Metanephros (tissue), 1 donor: ENCODE data around the gene CATSPER1. TPM values are rescaled to one million over a fixed set of nuclear protein-coding genes. Genes with fewer than 3 reads are reported as not detected.

Experiments used
- total RNA-seq: library from RNA; depleted of rRNA; stranded (reverse); fragments of >200 nt; gene quantifications from one replicate; pipeline ENCODE4 v1.2.3, GENCODE V29; 2014

Gene CATSPER1
- not detected for total RNA-seq

GRCh38 chr11:66026017-66026529, at the start of gene CATSPER1:
Gene CATSPER1 (minus strand): TSS chr11:66026479. CDS start chr11:66026379, 100 bp downstream.

DNA sequence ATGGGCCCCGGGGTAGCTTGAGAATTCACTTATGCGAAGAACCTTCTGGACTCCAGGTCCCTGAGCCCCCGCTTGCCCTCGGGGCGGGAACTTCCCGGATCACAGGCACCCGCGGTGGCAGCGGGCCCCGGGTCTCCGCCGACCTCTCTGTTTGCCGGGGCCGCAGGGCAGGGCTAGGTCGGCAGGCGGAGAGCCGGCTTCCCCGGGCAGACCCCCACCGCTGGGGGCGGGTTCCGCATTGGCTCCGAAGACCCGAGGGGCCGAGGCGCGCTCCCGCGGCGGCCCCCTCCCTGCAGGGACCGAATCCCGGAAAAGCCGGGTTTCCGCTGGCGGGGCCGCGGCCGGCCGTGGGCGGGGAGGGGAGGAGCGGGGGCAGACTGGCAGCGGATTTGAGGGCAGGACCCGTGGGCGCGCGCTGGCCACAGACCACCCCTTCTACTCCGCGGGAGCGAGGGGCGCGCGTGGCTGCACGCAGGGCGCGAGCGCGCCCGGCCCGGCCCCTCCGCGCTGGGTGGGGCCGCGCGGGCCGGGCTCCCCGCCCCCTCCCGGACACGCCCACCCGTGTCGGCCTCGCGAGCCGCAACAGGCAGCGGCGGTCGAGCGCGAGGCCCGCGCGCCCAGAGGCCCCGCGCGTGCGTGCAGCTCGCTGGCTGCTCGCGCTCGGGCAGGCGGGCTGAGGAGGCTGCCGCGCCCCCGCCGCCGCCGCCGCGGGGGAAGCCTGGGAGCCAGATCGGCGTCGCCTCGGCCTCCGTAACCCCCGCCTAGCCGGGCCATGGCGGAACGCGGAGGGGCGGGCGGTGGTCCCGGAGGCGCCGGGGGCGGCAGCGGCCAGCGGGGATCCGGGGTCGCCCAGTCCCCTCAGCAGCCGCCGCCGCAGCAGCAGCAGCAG, 43.7 kb upstream of the CATSPER1 start, which contains the start of gene PACS1:
Gene PACS1 (plus strand): TSS at position 558 of the 889 bp plus-strand sequence. CDS start 215 bp downstream, at position 773.

DNA sequence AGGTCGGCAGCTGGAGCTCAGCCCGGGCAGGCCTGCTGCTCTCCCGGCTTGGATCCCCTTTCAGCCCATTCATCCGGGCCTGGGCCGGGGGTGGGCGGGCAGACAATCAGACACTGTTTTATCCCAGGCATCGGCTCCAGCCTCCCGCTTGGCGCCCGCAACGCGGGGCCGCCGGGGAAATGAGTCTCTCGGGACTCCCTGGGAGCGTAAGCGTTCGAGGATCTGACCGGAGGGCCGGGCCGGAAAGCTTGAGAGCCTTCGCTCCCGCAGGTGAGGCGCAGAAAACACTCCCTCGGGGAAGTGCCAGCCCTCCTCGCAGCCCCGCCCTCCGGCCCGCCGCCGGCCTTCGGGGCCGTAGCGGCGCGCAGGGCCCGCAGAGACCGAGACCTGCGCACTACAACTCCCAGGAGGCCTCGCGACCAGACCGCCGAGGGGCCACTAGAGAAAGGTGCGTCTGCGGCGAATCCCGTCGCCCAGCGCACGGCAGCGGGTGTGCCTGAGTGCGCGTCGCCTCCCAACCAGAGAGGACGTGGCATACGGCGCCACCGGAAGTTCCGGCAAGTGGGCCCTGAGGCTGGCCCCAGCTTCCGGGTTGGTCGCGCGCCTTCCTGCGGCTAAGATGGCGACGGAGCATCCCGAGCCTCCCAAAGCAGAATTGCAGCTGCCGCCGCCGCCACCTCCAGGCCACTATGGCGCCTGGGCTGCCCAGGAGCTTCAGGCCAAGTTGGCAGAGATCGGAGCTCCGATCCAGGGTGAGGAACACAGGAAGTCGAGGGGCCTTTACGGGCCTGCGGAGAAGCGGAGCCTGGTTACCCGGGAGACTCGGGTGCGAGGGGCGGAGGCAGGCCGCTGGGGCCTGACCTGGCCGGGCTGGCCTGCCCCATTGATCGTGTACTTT, 25.7 kb upstream of the CATSPER1 start, which contains the start of gene SF3B2:
Gene SF3B2 (plus strand): TSS at position 599 of the 898 bp plus-strand sequence. CDS start 21 bp downstream, at position 620.

DNA sequence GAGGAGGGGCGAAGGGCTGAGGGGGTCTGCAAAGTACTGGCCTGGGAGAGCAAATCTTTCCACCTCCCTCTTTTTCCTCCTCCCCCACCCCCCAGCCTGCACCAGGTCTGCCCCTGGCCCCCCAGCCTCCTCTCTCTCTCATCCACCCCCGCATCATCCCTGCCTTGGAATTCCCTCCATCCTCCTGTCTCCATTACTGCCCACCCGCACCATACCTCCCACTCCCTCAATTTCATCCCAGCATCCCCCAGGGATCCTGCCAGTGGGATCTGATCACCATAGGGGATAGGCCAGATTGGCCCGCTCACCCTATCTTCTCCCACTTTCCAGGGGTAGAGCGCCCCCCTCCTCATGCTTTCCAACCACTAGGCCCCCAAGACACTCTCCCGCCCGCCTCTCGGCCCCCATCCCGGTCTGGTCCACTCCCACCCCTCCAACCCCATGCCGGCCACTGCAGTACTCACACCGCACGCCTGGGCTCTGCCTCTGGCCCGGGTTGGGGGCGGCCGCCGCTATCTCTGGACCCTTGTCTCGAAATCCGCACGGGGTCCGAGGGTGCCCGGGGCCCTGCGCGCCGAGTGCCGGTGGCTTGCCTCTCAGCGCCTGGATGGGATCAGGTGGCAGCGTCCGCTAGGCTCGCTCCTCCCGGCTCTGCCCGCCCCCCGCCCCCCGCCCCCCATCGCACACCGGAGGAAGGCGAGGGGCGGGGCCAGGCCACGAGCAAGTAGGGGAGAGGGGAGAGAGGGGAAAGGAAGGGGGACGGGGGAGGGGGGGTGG, 22.5 kb upstream of the CATSPER1 start, which contains the start of gene GAL3ST3:
Gene GAL3ST3 (minus strand): TSS at position 615 of the 777 bp plus-strand sequence. CDS start 3,746 bp downstream, outside the sequence.

DNA sequence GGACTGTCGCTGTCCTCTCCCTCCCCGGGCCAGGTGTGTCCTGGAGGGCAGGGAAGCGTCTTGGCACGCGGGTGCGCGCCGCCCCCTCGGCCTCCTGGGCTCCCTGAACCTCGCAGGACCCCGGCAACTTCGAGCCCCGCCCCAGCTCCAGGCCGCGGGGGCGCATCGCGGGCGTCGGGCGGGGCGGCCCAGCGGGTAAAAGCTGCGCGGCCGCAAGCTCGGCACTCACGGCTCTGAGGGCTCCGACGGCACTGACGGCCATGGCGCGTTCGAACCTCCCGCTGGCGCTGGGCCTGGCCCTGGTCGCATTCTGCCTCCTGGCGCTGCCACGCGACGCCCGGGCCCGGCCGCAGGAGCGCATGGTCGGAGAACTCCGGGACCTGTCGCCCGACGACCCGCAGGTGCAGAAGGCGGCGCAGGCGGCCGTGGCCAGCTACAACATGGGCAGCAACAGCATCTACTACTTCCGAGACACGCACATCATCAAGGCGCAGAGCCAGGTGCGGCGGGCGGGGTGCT, 14.4 kb downstream of the CATSPER1 start, which contains the start of gene CST6:
Gene CST6 (plus strand): TSS at position 224 of the 519 bp plus-strand sequence. CDS start 37 bp downstream, at position 261.

DNA sequence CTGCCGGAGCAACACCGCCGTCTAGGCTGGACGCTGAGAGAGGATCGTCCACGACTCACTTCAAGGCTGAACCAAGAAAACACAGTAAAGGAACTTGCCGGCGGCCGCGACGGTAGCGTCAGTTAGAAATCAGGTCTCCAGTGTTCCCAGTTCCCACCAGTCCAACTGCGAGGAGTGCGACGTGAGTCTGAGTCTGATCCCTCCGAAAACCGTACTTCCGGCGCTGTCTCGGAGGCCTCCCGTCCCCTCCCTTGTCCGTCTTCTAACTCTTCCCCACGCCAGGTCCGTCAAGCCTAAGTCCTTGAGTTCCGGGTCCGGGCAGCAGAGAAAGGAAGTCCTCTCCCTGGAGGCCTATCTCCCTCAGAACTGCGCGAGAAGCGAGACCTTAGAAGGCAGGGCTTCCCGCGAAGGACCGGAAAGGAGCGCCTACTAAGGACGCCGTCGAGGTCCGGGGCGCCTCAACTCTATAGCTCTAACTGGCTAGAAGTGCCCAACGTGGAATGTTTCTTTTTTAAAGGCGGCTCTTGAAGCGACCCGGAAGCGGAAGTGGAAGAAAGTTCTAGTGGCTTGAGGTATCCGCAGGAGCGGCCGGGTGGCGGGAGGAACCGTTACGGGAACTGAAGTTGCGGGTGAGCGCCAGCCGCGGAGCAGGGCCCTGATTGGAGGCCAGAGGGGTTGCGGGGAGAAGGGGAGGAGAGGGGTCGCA, 24.2 kb downstream of the CATSPER1 start, which contains the start of the genes BANF1 and EIF1AD:
Gene BANF1 (plus strand): TSS at position 562 of the 706 bp plus-strand sequence. CDS start 748 bp downstream, outside the sequence.
Gene EIF1AD (minus strand): TSS at position 216 of the 706 bp plus-strand sequence. CDS start 1,768 bp downstream, outside the sequence.

Other genes starting within 250 kb of the CATSPER1 start
- 11.6 TPM for gene AP5B1, start 245.5 kb downstream of the CATSPER1 start, total RNA-seq
- 15.0 TPM for gene OVOL1, start 239.4 kb downstream of the CATSPER1 start, total RNA-seq
- 1.9 TPM for gene SNX32, start 192.5 kb downstream of the CATSPER1 start, total RNA-seq
- gene CFL1, start 168.3 kb downstream of the CATSPER1 start, total RNA-seq, result 360 TPM
- gene MUS81, start 166.0 kb downstream of the CATSPER1 start, total RNA-seq, result 53.4 TPM
- gene EFEMP2, start 153.7 kb downstream of the CATSPER1 start, total RNA-seq, result 104 TPM
- gene CTSW, start 146.6 kb downstream of the CATSPER1 start, total RNA-seq, result 1.4 TPM
- 119 TPM for gene FIBP, start 138.0 kb downstream of the CATSPER1 start, total RNA-seq
- gene CCDC85B, start 135.8 kb downstream of the CATSPER1 start, total RNA-seq, result 20.8 TPM
- gene FOSL1, start 126.1 kb downstream of the CATSPER1 start, total RNA-seq, result not detected
- 29.8 TPM for gene C11orf68, start 107.4 kb downstream of the CATSPER1 start, total RNA-seq
- 55.9 TPM for gene DRAP1, start 107.1 kb downstream of the CATSPER1 start, total RNA-seq
- not detected for gene TSGA10IP, start 81.0 kb downstream of the CATSPER1 start, total RNA-seq
- 60.9 TPM for gene SART1, start 64.7 kb downstream of the CATSPER1 start, total RNA-seq
- 23.2 TPM for gene EIF1AD, start 24.3 kb downstream of the CATSPER1 start, total RNA-seq
- gene BANF1, start 24.0 kb downstream of the CATSPER1 start, total RNA-seq, result 37.6 TPM
- not detected for gene CST6, start 14.5 kb downstream of the CATSPER1 start, total RNA-seq
- gene GAL3ST3, start 22.7 kb upstream of the CATSPER1 start, total RNA-seq, result 12.8 TPM
- gene SF3B2, start 25.9 kb upstream of the CATSPER1 start, total RNA-seq, result 110 TPM
- 53.9 TPM for gene PACS1, start 43.8 kb upstream of the CATSPER1 start, total RNA-seq
- 18.0 TPM for gene KLC2, start 231.2 kb upstream of the CATSPER1 start, total RNA-seq
- gene RAB1B, start 242.2 kb upstream of the CATSPER1 start, total RNA-seq, result 89.4 TPM